GM21381 (cell line): ENCODE measurements around the gene PCSK1.
"Not testable (repeated sequence)": the region's sequence is repeated elsewhere in the genome, so short reads cannot be mapped to it uniquely, and the experiment has no call there.

Experiments used
- ATAC-seq: cut with Tn5 transposase; IDR thresholded peaks from one replicate; pipeline ENCODE4 v1.9.1; 2021; ENCODE audit warnings: mild to moderate bottlenecking, moderate library complexity; ENCODE audit not compliant: unreplicated experiment

Gene PCSK1

DNA sequence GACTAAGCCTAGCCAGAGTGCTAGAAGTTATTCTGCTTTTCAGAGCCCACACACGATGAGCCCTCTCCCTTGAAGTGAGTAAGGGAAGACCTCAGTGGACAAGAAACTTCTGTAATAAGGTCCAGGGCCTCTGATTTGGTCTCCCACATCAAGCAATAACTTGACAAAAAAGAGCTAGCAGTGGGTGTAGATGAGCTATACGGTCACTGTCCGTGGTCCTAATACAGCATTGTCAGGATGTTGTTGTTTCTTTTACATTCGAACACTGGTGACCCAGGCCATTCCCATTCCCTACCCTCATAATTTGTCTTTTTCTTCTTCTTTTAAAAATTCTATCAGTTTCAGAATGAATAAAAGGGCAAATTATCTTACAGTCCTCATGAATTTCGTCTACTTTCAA, 5.2 kb downstream of the PCSK1 start:
- no peak for ATAC-seq

- ATAC-seq = no peak
These were observed 6.2 kb downstream of the PCSK1 start for GRCh38 chr5:96426831-96427230.

GRCh38 chr5:96425443-96425842, 7.6 kb downstream of the PCSK1 start:
- no peak for ATAC-seq

DNA sequence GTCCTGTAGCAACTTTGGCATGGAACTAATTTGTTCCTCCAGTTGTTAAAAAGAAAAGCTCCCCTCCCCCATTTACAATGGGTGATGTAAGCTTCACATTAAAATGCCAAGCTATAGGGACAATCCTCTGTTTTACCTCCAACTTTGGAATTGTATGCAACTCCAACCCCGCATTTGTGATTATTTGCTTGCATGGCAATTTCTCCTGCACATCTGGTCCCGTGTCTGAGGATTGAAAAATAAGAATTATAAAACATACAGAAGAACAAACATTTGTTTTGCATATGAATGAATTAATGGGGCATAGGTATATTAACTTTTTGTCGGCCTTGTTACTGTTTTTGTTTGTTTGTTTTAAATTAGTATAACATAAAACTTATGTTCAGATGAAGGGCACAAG, 17.2 kb downstream of the PCSK1 start:
- no peak for ATAC-seq

- no peak for ATAC-seq
These were observed 20.1 kb downstream of the PCSK1 start for GRCh38 chr5:96412868-96413449.

- no peak for ATAC-seq
These were observed 23.0 kb downstream of the PCSK1 start for GRCh38 chr5:96410013-96410412.

GRCh38 chr5:96408841-96409538, 24.1 kb downstream of the PCSK1 start:
- ATAC-seq = no peak

- ATAC-seq = no peak
These were observed 24.8 kb downstream of the PCSK1 start for GRCh38 chr5:96408210-96408777.

DNA sequence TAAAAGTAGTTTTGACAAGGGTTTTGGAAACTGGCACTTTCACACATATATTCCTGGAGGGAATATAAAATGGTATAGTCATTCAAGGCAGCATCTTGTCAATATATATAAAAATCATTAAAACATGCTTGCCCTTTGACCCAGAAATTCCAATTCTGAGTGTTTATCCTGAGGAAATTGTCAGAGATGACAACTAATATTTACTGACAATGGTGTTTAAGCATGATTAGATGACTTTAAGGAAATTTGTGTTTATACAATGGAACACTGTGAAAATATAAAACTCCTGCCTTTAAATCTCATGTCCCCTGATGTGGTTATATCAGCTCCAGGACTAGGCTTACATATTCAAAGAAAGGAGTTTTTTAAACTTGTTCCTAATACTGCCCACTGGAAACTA, 25.6 kb downstream of the PCSK1 start:
- no peak for ATAC-seq

DNA sequence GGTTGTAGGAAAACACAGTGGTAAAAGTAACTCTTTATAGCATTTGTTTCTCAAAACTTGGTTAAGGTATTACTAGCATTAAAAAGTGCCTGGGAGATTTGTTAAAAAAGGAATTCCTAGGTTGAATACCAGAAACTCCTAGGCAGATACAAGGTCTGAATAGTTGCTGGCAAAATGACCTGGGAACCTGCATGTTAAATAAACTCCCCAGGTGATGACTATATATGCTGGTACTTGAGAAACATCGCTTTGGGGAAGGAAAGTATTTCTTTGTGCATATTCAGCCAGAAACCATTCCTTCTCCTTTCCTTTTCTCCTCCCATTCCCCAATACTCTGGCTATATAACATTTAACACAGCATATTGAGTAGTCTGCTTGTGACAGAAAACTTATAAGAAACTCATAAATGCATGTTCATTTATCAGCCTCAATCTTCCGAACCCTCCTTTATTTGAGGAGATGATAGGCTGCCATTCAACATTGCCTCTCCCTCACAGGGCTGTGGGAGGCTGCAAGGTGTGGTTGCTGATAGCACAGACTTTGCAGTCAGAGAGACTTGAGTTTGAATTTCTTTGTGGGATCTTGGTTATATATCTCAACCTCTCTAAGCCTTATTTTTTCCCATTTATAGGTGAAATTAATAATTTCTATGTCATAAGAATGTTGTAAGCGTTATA, 28.7 kb downstream of the PCSK1 start:
- no peak for ATAC-seq

GRCh38 chr5:96402500-96402899, 30.5 kb downstream of the PCSK1 start:
- ATAC-seq = no peak

DNA sequence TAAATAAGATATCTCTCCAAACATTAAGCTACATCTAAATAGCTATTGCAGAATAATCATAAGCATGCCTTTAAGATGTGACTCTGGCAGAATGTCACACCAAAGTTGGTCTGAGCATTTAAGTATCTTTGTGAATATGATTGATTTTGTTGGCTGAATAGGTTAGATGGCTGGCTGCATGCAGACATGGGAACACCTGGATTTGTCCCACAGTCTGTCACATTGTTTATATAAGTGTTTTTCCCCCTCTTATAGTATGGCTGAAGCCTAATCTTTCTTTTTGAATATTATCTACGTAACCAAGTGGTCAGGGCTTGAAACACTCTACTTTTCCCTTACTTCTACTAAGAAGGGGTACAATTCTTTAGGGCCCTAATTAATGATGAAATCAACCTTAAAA, 36.2 kb downstream of the PCSK1 start:
- ATAC-seq = no peak

DNA sequence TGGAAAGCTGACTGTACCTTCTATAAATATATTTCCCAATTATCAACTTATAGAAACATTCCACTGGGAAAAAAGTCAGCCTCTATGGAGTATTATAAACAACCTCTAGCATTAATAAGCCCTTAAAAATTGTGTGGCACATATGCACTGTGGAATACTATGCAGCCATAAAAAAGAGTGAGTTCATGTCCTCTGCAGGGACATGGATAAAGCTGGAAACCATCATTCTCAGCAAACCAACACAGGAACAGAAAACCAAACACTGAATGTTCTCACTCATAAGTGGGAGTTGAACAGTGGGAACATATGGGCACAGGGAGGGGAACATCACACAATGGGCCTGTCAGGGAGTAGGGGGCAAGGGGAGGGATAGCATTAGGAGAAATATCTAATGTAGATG, 37.8 kb downstream of the PCSK1 start:
- not testable (repeated sequence) for ATAC-seq

DNA sequence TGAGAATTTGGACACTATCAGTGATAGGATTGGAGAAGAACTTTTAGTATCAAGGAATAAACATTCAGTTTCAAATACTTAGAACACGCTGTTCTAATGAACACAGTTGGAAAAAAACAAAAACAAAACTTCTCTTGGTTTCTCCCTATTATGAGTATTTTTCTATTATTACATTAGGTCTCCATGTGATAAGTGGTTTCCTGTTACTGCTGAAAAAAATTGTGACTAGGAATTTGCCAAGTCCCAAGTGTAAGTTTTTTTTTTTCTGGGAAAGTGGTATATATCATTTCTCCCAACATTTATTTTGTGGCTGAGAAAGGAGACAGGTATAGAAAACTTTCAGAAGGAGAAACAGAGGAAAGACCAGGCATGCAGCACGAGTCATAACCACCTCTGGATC, 41.1 kb downstream of the PCSK1 start:
- no peak for ATAC-seq

- no peak for ATAC-seq
These were observed 44.9 kb downstream of the PCSK1 start for GRCh38 chr5:96388176-96388575.

DNA sequence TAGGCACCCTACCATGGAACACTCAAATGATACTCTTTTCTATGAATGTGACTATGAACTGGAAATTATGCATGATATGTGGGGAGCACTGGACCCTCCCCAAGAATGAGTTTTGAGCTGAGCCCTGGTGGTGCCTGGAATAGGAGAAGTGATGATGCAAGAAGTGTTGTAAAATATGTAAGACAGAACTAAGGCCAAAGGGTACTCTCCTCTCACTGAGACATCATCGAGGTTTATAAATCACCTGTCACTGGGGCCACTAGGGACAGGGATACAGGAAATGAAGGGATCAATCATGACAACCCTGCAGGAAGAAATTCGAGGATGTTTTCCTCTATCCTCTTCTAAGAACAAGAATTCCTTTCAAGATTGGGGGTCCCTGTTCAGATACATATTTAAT, 45.4 kb downstream of the PCSK1 start:
- ATAC-seq = no peak

DNA sequence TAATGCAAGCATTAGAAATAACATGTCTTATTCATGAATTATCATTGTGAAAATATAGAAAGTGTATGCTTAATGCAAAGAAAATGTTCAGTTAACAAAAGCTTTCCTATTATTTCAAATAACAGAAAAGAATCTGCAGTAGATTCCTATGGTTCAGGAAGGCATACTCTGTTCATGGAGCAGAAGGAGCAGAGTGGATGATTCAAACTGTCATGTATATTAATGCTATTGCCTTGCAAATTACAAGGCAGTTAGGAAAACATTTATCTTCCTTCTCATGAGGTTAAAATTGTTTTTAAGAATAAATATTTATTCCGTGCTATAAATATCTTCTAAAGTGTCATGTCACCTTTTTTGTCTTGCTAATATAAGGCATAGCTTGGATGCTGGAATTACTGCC, 47.5 kb downstream of the PCSK1 start:
- no peak for ATAC-seq

- no peak for ATAC-seq
These were observed 48.7 kb downstream of the PCSK1 start for GRCh38 chr5:96384353-96384752.

GRCh38 chr5:96381526-96381925, 51.5 kb downstream of the PCSK1 start:
- ATAC-seq = no peak

DNA sequence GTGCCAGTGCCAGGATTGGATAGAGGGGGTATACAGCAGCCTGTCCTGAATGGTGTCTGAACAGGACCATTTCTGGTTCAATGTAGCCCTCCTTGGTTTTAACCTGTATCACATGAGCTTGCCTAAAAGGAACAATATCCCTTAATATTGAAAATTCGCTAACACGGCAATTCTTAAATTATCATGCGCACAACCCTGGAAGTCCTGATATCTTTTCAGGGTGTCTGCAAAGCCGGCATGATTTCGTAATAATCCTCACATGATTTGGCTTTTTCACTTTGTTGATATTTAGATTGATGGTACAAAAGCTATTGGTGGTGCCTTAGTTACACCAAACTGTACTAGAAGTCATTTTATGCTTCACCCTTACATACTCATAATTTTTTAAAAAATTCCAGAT, 53.2 kb downstream of the PCSK1 start:
- no peak for ATAC-seq

DNA sequence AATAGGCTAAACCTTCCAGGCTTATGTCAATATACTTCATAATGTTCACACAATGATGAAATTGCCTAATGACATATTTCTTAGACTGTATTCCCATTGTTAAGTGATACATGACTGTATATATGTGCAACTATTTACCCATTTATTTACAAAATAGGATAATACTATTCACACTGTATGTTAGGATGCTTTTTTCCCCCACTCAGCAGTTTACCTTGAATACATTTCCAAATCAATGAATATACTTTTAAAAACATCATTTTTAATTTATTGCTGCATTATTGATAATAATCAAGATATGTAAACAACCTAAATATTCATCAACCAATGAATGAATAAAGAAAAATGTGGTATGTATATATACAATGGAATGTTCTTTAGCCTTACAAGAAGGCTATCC, 55.5 kb downstream of the PCSK1 start:
- no peak for ATAC-seq

GRCh38 chr5:96377167-96377566, 55.9 kb downstream of the PCSK1 start:
- no peak for ATAC-seq
